ENCODE data around the gene RGL1. TPM values are rescaled to one million over a fixed set of nuclear protein-coding genes. Genes with fewer than 3 reads are reported as not detected.

The RGL1 gene
- total and polyA plus RNA-seq, 9 of the 15 experiments (the other 6 are each of a cell fraction or from before 2014, with no cell fraction given) = under 0.01 to 0.07 (median 0.04) TPM

GRCh38 chr1:183886083-183886828, 81.3 kb downstream of the RGL1 start:
- H2AFZ ChIP-seq (ENCODE audit: low read depth, low read length) = no peak overlapping the region
- in situ Hi-C loops (cut with MboI) = no loop called here
- no peaks in the 10 kb centered on the region for H3K9me3 ChIP-seq (replicated peaks; ENCODE audit: control insufficient read depth, insufficient read depth, low read depth, low read length)
- ChIA-PET CTCF (ENCODE audit: low intra/inter-chr PET ratio) (no interaction called here), POLR2A (no interaction called here)
- H3K36me3 ChIP-seq (ENCODE audit: control insufficient read depth, insufficient read depth, low read length) = no peaks in the 10 kb centered on the region
- no peak overlapping the region for H3K27ac ChIP-seq (ENCODE audit: extremely low read depth, low read depth, low read length)
- no peaks in the 10 kb centered on the region for H4K20me1 ChIP-seq (replicated peaks; ENCODE audit: control insufficient read depth, insufficient read depth, low read length)
- no TSS peak for BruUV-seq (replicated peaks)
- WGBS (ENCODE audit: insufficient coverage, low coverage, missing lambda C conversion rate) = 1% methylated on average over 3 of the region's 3 CpGs
- intact Hi-C loops (cut with micrococcal nuclease) = no loop called here
- H3K4me3 ChIP-seq = no peak overlapping the region
- peaks cover 4 to 13% of the 10 kb centered on the region in 2 experiments; a peak in 4 of 5 replicates for H3K27me3 ChIP-seq (ENCODE audit: control insufficient read depth in 2 of 2, insufficient read depth in 2 of 2, low read length in 2 of 2)
- no peaks in the 10 kb centered on the region for H3K79me2 ChIP-seq (ENCODE audit: control insufficient read depth, insufficient read depth, low read length)
- no peak overlapping the region for H3K4me2 ChIP-seq (ENCODE audit: insufficient read depth, low read length)
- no peak overlapping the region for H3K9ac ChIP-seq (ENCODE audit: insufficient read depth in 1 of 2, low read depth in 2 of 2, low read length in 2 of 2)
- FAIRE-seq = no peak
- no peak for ATAC-seq
- H3K4me1 ChIP-seq (replicated peaks in 1 of 2; ENCODE audit: control insufficient read depth in 2 of 2, insufficient read depth in 2 of 2, low read length in 2 of 2) = no peaks in the 10 kb centered on the region
- TF ChIP-seq KDM5B (IDR thresholded peaks at IDR 0.05; ENCODE audit: insufficient replicate concordance, low read depth, low read length) (no peak), EP400 (IDR thresholded peaks at IDR 0.05) (no peak), KHSRP (IDR thresholded peaks at IDR 0.05) (no peak), PTBP1 (IDR thresholded peaks at IDR 0.05; ENCODE audit: low read depth, low read length) (no peak)
- no peaks in the 10 kb centered on the region for H3K9me1 ChIP-seq (ENCODE audit: control insufficient read depth, insufficient read depth, low read length)
- DNase-seq (ENCODE audit: extremely low read depth in 1 of 4, low spot score in 3 of 4) = no peak

DNA sequence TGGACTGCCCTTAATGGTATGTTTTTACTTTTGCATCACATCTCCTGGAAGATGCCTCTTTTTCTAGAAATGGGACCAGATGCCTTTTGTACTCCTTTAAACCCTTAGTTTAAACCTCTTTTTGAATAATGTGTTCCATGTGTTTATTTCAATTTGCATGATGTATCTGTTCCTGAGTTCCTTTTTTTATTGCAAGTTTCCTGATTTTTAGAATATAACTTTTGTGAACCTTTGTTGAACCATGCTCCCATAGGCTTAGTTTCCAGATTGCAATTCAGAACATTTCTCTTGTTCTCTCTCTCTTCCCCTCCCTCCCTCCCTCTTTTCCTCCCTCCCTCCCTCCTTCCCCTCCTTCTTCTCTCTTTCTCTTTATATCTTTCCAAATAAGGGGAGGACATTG, 81.9 kb downstream of the RGL1 start:
- Histone ChIP-seq H3K9me1 (ENCODE audit: control insufficient read depth, insufficient read depth, low read length) (no peaks in the 10 kb centered on the region), H3K27ac (ENCODE audit: extremely low read depth, low read depth, low read length) (no peak overlapping the region), H3K4me2 (ENCODE audit: insufficient read depth, low read length) (no peak overlapping the region), H3K27me3 (ENCODE audit: control insufficient read depth in 2 of 2, insufficient read depth in 2 of 2, low read length in 2 of 2) (peaks cover under 1 to 14% of the 10 kb centered on the region in 2 experiments; a peak in 4 of 5 replicates), H3K4me3 (no peak overlapping the region), H3K36me3 (ENCODE audit: control insufficient read depth, insufficient read depth, low read length) (no peaks in the 10 kb centered on the region), H3K4me1 (replicated peaks in 1 of 2; ENCODE audit: control insufficient read depth in 2 of 2, insufficient read depth in 2 of 2, low read length in 2 of 2) (no peaks in the 10 kb centered on the region), H4K20me1 (replicated peaks; ENCODE audit: control insufficient read depth, insufficient read depth, low read length) (no peaks in the 10 kb centered on the region), H3K79me2 (ENCODE audit: control insufficient read depth, insufficient read depth, low read length) (no peaks in the 10 kb centered on the region), H2AFZ (ENCODE audit: low read depth, low read length) (no peak overlapping the region), H3K9me3 (replicated peaks; ENCODE audit: control insufficient read depth, insufficient read depth, low read depth, low read length) (no peaks in the 10 kb centered on the region), H3K9ac (ENCODE audit: insufficient read depth in 1 of 2, low read depth in 2 of 2, low read length in 2 of 2) (no peak overlapping the region)
- intact Hi-C loops (cut with micrococcal nuclease) (no loop called here), in situ Hi-C loops (cut with MboI) (no loop called here)
- ATAC-seq = no peak
- ChIA-PET POLR2A (no interaction called here), CTCF (ENCODE audit: low intra/inter-chr PET ratio) (no interaction called here)
- DNase-seq (ENCODE audit: extremely low read depth in 1 of 4, low spot score in 3 of 4) = no peak
- no TSS peak for BruUV-seq (replicated peaks)
- FAIRE-seq = no peak
- TF ChIP-seq ZFP30 (CRISPR knock-in tag; IDR thresholded peaks at IDR 0.05; ENCODE audit: borderline replicate concordance) (no peak), SP2 (IDR thresholded peaks at IDR 0.05; ENCODE audit: extremely low read depth, low read depth, low read length, poor library complexity, severe bottlenecking) (no peak), CBX5 (IDR thresholded peaks at IDR 0.05; ENCODE audit: borderline replicate concordance, low read depth) (no peak), ZNF253 (CRISPR knock-in tag; conservative IDR thresholded peaks at IDR 0.05) (no peak), HSF4 (CRISPR knock-in tag; IDR thresholded peaks at IDR 0.05; ENCODE audit: borderline replicate concordance) (no peak), MNT (conservative IDR thresholded peaks at IDR 0.05) (no peak), ZNF324 (CRISPR knock-in tag; IDR thresholded peaks at IDR 0.05) (no peak), MEIS2 (IDR thresholded peaks at IDR 0.05; ENCODE audit: partially characterized antibody) (no peak), NUFIP1 (IDR thresholded peaks at IDR 0.05; ENCODE audit: partially characterized antibody) (no peak), MYNN (IDR thresholded peaks at IDR 0.05) (no peak), MYNN (CRISPR knock-in tag; IDR thresholded peaks at IDR 0.05) (no peak), HNRNPLL (IDR thresholded peaks at IDR 0.05; ENCODE audit: low read depth, low read length, poor library complexity, severe bottlenecking) (no peak), ZNF583 (CRISPR knock-in tag; IDR thresholded peaks at IDR 0.05) (no peak)

Data from K562 (cell line).